ENCODE data around the gene CALCA.
A peak's percentile ranks its signal among the peaks of the same experiment; 100 is the strongest.
"Not testable (repeated sequence)": the region's sequence is repeated elsewhere in the genome, so short reads cannot be mapped to it uniquely, and the experiment has no call there.

Gene CALCA

DNA sequence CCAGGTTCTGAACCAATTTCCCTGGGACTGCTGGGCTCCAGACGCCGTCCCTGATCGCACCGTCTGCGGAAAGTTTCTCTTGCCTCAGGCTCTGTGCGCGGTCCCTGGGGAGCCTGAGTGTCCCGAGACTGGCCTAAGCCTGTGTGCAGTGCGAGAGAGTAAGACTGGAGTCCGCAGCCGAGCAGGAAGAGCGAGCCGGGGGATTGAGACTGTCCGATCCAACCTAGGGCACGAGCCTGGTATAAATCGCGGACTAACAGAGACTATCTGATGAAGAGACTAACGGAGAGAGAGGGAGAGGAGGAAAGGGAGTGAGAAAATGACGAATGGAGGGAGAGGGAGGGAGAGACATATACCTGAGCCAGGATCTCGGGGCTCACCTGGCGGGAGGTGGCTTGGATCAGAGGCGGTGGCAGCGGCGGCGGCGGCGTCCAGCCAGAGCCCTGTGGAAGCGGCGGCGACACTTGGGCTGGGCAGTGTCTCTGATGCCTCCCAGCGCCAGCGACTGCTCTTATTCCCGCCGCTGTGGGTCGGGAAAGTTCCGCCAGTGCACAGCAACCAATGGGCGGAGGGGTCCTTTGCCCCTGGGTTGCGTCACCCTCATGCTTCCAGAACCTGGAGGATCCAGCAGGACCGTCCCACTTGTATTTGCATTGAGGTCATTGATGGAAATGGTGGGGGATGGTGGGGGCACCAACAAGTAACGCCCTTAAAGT, at the start of gene CALCA:
TSS of gene CALCA (minus strand) at position 487 of the 716 bp plus-strand sequence. CDS start 1,159 bp downstream, outside the sequence.
- Histone ChIP-seq H3K4me3 (ENCODE audit: low read depth, low read length) (peak within 1 kb of the TSS; percentile 56), H3K9ac (ENCODE audit: low read length) (peak within 1 kb of the TSS; percentile 39), H3K27ac (ENCODE audit: low read depth, low read length) (no peak within 1 kb of the TSS), H3K27me3 (ENCODE audit: control insufficient read depth, insufficient read depth, low read length) (peaks cover 99% of the 10 kb centered on the region), H3K36me3 (ENCODE audit: control insufficient read depth, insufficient read depth, low read length) (no peaks in the 10 kb centered on the region), H3K9me3 (ENCODE audit: control insufficient read depth, insufficient read depth, low read depth, low read length) (no peaks in the 10 kb centered on the region), H3K4me1 (ENCODE audit: control insufficient read depth, insufficient read depth, low read length) (peaks cover 25% of the 10 kb centered on the region)

DNA sequence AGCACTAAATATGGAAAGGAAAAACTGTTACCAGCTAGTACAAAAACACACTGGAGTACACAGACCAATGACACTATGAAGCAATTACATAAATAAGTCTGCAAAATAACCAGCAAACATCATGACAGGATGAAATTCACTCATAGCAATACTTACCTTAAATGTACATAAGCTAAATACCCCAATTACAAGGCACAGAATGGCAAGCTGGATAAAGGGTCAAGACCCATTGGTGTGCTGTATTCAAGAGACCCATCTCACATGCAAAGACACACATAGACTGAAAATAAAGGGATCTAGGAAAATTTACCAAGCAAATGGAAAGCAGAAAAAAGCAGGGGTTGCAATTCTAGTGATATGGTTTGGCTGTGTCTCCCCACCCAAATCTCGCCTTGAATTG, 44.0 kb upstream of the CALCA start:
- Histone ChIP-seq H3K4me1 (ENCODE audit: control insufficient read depth, insufficient read depth, low read length) (no peaks in the 10 kb centered on the region), H3K36me3 (ENCODE audit: control insufficient read depth, insufficient read depth, low read length) (no peaks in the 10 kb centered on the region), H3K4me3 (ENCODE audit: low read depth, low read length) (no peak overlapping the region), H3K27ac (ENCODE audit: low read depth, low read length) (no peak overlapping the region), H3K27me3 (ENCODE audit: control insufficient read depth, insufficient read depth, low read length) (no peaks in the 10 kb centered on the region; the same call in 1 of the 2 replicates), H3K9me3 (ENCODE audit: control insufficient read depth, insufficient read depth, low read depth, low read length) (peaks cover 21% of the 10 kb centered on the region; the same call in 1 of the 2 replicates), H3K9ac (ENCODE audit: low read length) (no peak overlapping the region)

DNA sequence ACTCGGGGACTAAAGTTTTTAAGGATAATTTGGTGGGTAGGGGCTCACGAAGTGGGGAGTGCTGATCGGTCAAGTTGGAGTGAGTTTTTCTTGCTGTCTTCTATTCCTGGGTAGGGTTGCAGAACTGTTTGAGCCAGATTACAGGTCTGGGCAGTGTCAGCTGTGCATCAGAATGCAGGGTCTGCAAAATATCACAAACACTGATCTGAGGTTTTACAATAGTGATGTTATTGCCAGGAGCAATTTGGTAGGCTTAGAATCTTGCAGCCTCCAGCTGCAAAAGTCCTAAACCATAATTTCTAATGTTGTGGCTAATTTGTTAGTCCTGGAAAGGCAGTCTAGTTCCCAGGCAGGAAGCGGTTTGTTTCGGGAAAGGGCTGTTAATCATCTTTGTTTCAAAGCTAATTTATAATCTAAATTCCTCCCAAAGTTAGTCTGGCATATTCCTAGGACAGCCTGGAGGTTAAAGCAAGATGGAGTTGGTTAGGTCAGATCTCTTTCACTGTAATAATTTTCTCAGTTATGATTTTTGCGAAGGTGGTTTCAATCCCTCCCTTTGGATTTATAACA, 39.7 kb upstream of the CALCA start:
- H3K9me3 ChIP-seq (ENCODE audit: control insufficient read depth, insufficient read depth, low read depth, low read length), result peaks cover 14% of the 10 kb centered on the region; the same call in 1 of the 2 replicates
- H3K27ac ChIP-seq (ENCODE audit: low read depth, low read length), result no peak overlapping the region
- H3K9ac ChIP-seq (ENCODE audit: low read length), result no peak overlapping the region
- H3K4me1 ChIP-seq (ENCODE audit: control insufficient read depth, insufficient read depth, low read length), result no peaks in the 10 kb centered on the region
- H3K36me3 ChIP-seq (ENCODE audit: control insufficient read depth, insufficient read depth, low read length), result no peaks in the 10 kb centered on the region
- no peaks in the 10 kb centered on the region; the same call in 1 of the 2 replicates for H3K27me3 ChIP-seq (ENCODE audit: control insufficient read depth, insufficient read depth, low read length)
- H3K4me3 ChIP-seq (ENCODE audit: low read depth, low read length), result no peak overlapping the region

- Histone ChIP-seq H3K4me3 (ENCODE audit: low read depth, low read length) (no peak overlapping the region), H3K9me3 (ENCODE audit: control insufficient read depth, insufficient read depth, low read depth, low read length) (peaks cover 5% of the 10 kb centered on the region; the same call in 1 of the 2 replicates), H3K9ac (ENCODE audit: low read length) (no peak overlapping the region), H3K36me3 (ENCODE audit: control insufficient read depth, insufficient read depth, low read length) (no peaks in the 10 kb centered on the region), H3K27me3 (ENCODE audit: control insufficient read depth, insufficient read depth, low read length) (no peaks in the 10 kb centered on the region; the same call in 1 of the 2 replicates), H3K4me1 (ENCODE audit: control insufficient read depth, insufficient read depth, low read length) (no peaks in the 10 kb centered on the region), H3K27ac (ENCODE audit: low read depth, low read length) (no peak overlapping the region)
Measured at GRCh38 chr11:15010865-15011264, 38.7 kb upstream of the CALCA start.

GRCh38 chr11:15006139-15006759, 34.1 kb upstream of the CALCA start:
- Histone ChIP-seq H3K9me3 (ENCODE audit: control insufficient read depth, insufficient read depth, low read depth, low read length) (no peaks in the 10 kb centered on the region), H3K27ac (ENCODE audit: low read depth, low read length) (no peak overlapping the region), H3K27me3 (ENCODE audit: control insufficient read depth, insufficient read depth, low read length) (no peaks in the 10 kb centered on the region), H3K4me3 (ENCODE audit: low read depth, low read length) (no peak overlapping the region), H3K36me3 (ENCODE audit: control insufficient read depth, insufficient read depth, low read length) (no peaks in the 10 kb centered on the region), H3K9ac (ENCODE audit: low read length) (no peak overlapping the region), H3K4me1 (ENCODE audit: control insufficient read depth, insufficient read depth, low read length) (no peaks in the 10 kb centered on the region)

- not testable (repeated sequence) for H3K4me3 ChIP-seq (ENCODE audit: low read depth, low read length); H3K9ac ChIP-seq (ENCODE audit: low read length)
- peaks cover 13% of the 10 kb centered on the region; the same call in 1 of the 2 replicates for H3K27me3 ChIP-seq (ENCODE audit: control insufficient read depth, insufficient read depth, low read length)
Measured at GRCh38 chr11:14988133-14988532, 16.0 kb upstream of the CALCA start.

DNA sequence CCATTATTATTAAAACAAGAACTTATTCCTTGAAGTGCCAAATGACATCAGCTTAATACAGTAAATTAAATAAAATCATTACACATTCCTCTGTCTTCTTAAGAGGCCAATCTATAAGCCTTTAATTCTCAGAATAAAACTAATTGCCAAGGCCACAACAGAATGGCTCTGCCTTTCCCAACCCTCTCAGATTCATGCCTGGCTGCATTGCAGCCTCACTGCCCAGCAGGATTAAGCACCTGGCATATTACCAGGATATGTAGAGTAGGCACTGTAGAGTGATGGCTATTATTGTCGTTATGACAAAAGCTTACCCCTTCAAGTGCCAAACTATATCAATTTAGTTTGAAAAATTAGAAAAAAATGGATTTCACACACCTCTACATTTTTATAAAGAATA, 9.4 kb upstream of the CALCA start:
- Histone ChIP-seq H3K9ac (ENCODE audit: low read length) (no peak overlapping the region), H3K9me3 (ENCODE audit: control insufficient read depth, insufficient read depth, low read depth, low read length) (no peaks in the 10 kb centered on the region), H3K27me3 (ENCODE audit: control insufficient read depth, insufficient read depth, low read length) (peaks cover 59% of the 10 kb centered on the region), H3K4me3 (ENCODE audit: low read depth, low read length) (no peak overlapping the region), H3K36me3 (ENCODE audit: control insufficient read depth, insufficient read depth, low read length) (no peaks in the 10 kb centered on the region), H3K4me1 (ENCODE audit: control insufficient read depth, insufficient read depth, low read length) (no peaks in the 10 kb centered on the region), H3K27ac (ENCODE audit: low read depth, low read length) (no peak overlapping the region)

More at GRCh38 chr11:14988133-14988532, 16.0 kb upstream of the CALCA start:
- H3K9me3 ChIP-seq (ENCODE audit: control insufficient read depth, insufficient read depth, low read depth, low read length); H3K4me1 ChIP-seq (ENCODE audit: control insufficient read depth, insufficient read depth, low read length); H3K27ac ChIP-seq (ENCODE audit: low read depth, low read length); H3K36me3 ChIP-seq (ENCODE audit: control insufficient read depth, insufficient read depth, low read length): not testable (repeated sequence)

DNA sequence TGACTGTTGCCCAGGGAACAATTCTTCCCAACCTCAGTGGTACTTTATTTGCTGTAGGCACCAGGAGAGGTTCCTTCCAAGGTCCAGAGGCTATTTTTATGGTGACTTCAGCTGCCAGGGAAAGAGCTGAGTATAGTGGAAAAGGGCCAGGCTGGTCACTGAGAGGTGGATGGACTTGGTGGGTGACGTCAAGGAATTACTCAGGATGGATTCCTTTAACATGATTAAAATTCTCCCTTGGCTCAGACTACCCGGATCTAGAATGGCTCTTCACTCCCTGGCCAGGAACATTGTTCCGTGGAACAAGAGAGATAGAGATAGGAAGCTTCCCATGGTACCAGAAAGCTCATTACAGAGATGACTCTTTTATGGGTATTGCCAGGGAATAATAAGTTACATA, 8.7 kb upstream of the CALCA start:
- Histone ChIP-seq H3K27ac (ENCODE audit: low read depth, low read length) (no peak overlapping the region), H3K9me3 (ENCODE audit: control insufficient read depth, insufficient read depth, low read depth, low read length) (no peaks in the 10 kb centered on the region), H3K4me3 (ENCODE audit: low read depth, low read length) (no peak overlapping the region), H3K9ac (ENCODE audit: low read length) (no peak overlapping the region), H3K4me1 (ENCODE audit: control insufficient read depth, insufficient read depth, low read length) (no peaks in the 10 kb centered on the region), H3K27me3 (ENCODE audit: control insufficient read depth, insufficient read depth, low read length) (peaks cover 65% of the 10 kb centered on the region), H3K36me3 (ENCODE audit: control insufficient read depth, insufficient read depth, low read length) (no peaks in the 10 kb centered on the region)

DNA sequence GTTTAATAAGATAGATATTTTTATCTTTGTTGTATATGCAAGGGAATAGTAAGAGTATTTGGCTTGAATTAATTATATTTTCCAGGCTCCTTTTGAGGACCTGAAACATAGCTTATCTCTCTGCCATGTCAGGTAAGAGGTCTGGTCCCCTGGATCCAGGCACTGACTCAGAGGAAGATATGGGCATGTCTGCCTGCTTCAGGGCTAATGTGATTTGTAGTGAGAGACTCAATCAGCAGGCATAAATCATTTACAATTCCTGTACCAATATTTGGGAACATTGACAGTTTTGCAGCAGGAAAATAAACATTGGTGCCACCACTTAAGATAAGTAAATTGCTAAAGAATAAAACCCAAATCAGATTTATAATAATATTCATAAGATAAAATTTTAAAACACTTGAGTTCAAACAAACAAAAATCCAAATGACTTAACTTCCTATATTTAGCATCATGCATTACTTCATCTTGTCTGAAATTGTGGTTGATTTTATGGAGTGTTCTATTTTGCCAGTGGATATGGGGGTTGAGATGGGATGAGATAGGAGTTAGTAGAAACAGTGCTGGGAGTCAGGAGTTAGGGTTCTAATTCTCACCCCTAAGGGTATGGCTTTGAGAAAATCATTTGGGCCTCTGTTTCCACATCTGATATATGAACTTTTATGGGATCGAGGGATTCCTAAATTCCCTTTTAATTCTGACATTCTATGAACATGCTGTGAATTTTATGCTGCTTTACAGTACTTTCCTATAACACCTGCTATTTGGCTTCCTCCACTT, 5.1 kb upstream of the CALCA start:
- Histone ChIP-seq H3K27me3 (ENCODE audit: control insufficient read depth, insufficient read depth, low read length) (peaks cover 91% of the 10 kb centered on the region), H3K27ac (ENCODE audit: low read depth, low read length) (no peak overlapping the region), H3K9me3 (ENCODE audit: control insufficient read depth, insufficient read depth, low read depth, low read length) (no peaks in the 10 kb centered on the region), H3K4me1 (ENCODE audit: control insufficient read depth, insufficient read depth, low read length) (peaks cover 24% of the 10 kb centered on the region), H3K9ac (ENCODE audit: low read length) (no peak overlapping the region), H3K4me3 (ENCODE audit: low read depth, low read length) (no peak overlapping the region), H3K36me3 (ENCODE audit: control insufficient read depth, insufficient read depth, low read length) (no peaks in the 10 kb centered on the region)

GRCh38 chr11:14975252-14975587, 3.1 kb upstream of the CALCA start:
- no peaks in the 10 kb centered on the region for H3K36me3 ChIP-seq (ENCODE audit: control insufficient read depth, insufficient read depth, low read length)
- H3K27me3 ChIP-seq (ENCODE audit: control insufficient read depth, insufficient read depth, low read length), result peaks cover 98% of the 10 kb centered on the region
- H3K9ac ChIP-seq (ENCODE audit: low read length), result no peak overlapping the region
- H3K4me1 ChIP-seq (ENCODE audit: control insufficient read depth, insufficient read depth, low read length), result peaks cover 25% of the 10 kb centered on the region
- no peak overlapping the region for H3K27ac ChIP-seq (ENCODE audit: low read depth, low read length)
- H3K9me3 ChIP-seq (ENCODE audit: control insufficient read depth, insufficient read depth, low read depth, low read length), result no peaks in the 10 kb centered on the region
- peak overlapping the region; percentile 46 for H3K4me3 ChIP-seq (ENCODE audit: low read depth, low read length)

Data from HUES6 (cell line).